HuH-7.5 (cell line): ENCODE results near the gene RPTOR.
"Not testable (repeated sequence)": the region's sequence is repeated elsewhere in the genome, so short reads cannot be mapped to it uniquely, and the experiment has no call there.

Experiments
- DNase-seq: peaks from one replicate; pipeline ENCODE4 v3.0.0; 2011; ENCODE audit warnings: low spot score

Gene RPTOR

GRCh38 chr17:80615376-80615775, 70.7 kb downstream of the RPTOR start:
- no peak for DNase-seq

GRCh38 chr17:80616705-80617104, 72.1 kb downstream of the RPTOR start:
- DNase-seq = no peak

GRCh38 chr17:80618304-80618703, 73.7 kb downstream of the RPTOR start:
- no peak for DNase-seq

GRCh38 chr17:80619535-80620235, 75.0 kb downstream of the RPTOR start:
- DNase-seq = no peak

- DNase-seq = no peak
Measured at GRCh38 chr17:80621335-80621996, 76.8 kb downstream of the RPTOR start.

GRCh38 chr17:80621997-80622357, 77.3 kb downstream of the RPTOR start:
- no peak for DNase-seq

- DNase-seq = no peak
Measured at GRCh38 chr17:80624864-80625263, 80.2 kb downstream of the RPTOR start.

GRCh38 chr17:80625627-80626026, 81.0 kb downstream of the RPTOR start:
- no peak for DNase-seq

GRCh38 chr17:80628881-80629280, 84.2 kb downstream of the RPTOR start:
- not testable (repeated sequence) for DNase-seq

GRCh38 chr17:80629298-80630028, 84.8 kb downstream of the RPTOR start:
- no peak for DNase-seq

GRCh38 chr17:80630560-80631120, 86.0 kb downstream of the RPTOR start:
- no peak for DNase-seq

- no peak for DNase-seq
Measured at GRCh38 chr17:80631142-80632045, 86.8 kb downstream of the RPTOR start.

- DNase-seq = no peak
Measured at GRCh38 chr17:80632046-80632581, 87.5 kb downstream of the RPTOR start.

GRCh38 chr17:80633207-80633606, 88.6 kb downstream of the RPTOR start:
- DNase-seq = no peak

GRCh38 chr17:80633994-80634566, 89.4 kb downstream of the RPTOR start:
- no peak for DNase-seq

- no peak for DNase-seq
Measured at GRCh38 chr17:80636361-80637018, 91.9 kb downstream of the RPTOR start.

GRCh38 chr17:80637048-80637781, 92.6 kb downstream of the RPTOR start:
- DNase-seq = no peak

GRCh38 chr17:80639658-80640057, 95.0 kb downstream of the RPTOR start:
- no peak for DNase-seq

- DNase-seq = no peak
Measured at GRCh38 chr17:80640366-80641084, 95.9 kb downstream of the RPTOR start.
